ENCODE data around the gene EN1.

The EN1 gene

DNA sequence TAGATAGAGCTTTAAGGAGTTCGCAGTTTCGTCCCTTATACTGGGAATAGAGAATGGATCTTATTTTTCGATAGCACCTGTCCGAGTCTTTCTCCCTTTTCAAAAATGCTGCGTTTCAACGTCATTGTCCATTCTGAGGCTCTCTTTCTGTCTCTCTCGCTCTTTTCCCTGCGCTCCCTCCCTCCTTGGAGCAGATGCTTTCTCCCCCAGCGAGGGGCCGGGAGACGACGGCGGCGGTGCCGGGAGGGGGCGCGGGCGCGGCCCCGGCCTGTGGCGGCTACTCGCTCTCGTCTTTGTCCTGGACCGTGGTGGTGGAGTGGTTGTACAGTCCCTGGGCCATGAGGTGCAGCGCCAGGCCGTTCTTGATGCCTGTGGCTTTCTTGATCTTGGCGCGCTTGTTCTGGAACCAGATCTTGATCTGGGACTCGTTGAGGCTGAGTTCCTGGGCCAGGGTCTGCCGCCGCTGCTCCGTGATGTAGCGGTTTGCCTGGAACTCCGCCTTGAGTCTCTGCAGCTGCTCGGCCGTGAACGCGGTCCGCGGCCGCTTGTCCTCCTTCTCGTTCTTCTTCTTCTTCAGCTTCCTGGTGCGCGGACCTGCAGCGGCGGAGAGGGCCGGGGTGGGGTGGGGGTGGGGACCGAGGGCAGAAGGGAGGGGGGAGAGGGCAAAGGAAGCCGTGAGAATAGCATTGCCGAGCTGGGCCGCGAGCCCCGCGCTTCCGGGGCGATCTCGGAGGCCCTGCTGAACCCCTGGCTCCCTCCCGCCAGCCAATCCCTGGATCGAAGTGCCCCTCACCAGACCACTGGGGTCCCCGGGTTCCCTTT lies 4.6 kb downstream of the EN1 start:
- no peak for DNase-seq (ENCODE audit: low read depth)

DNA sequence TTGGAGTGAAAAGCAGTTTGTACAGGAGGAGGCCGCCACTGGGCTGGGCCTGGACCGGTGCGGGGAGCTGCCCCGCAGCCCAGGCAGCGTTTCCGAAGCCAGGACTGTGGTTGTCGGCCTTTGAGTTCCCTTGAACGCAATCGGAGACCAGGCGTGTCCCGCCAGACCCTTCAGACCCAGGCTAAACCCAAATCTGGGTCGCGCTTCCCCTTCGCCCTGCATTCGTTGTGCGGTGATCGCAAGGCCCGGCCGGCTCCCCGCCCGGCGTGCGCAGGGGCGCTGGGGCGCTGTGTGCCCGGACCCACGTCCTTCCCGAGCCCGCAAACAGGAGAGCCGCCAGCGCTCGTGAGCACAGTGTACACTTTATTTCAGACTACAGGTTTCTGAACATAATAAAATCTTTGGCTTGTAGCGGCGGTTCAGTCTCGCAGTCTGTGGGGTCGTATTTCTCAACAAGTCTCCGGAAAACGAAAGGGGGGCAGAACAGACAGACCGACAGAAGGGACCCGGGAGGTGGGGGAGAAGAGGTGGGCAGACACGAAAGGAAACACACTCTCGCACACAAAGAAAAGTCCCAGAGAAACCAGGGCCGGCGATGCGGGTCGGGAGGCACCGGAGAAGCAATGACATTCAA lies 5.5 kb downstream of the EN1 start:
- no peak for DNase-seq (ENCODE audit: low read depth)

DNA sequence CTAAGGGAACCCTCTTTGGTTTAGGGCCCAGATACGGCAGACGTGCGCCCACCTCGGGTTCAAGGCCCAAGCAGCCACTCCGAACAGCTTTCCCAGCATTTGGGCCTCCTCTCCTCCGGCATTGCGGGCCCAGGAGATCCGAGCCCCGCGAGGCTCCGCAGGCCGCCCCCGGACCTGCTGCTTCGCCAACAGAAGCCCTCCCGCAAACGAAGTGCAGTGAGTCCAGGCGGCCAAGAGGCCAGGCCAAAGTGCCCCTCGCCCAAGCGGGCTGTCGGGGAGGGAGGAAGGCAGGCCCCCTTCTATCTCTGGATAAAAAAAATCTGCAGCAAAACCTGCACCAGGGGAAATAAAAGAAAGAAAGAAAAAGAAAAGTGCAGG lies 6.0 kb downstream of the EN1 start:
- no peak for DNase-seq (ENCODE audit: low read depth)

DNA sequence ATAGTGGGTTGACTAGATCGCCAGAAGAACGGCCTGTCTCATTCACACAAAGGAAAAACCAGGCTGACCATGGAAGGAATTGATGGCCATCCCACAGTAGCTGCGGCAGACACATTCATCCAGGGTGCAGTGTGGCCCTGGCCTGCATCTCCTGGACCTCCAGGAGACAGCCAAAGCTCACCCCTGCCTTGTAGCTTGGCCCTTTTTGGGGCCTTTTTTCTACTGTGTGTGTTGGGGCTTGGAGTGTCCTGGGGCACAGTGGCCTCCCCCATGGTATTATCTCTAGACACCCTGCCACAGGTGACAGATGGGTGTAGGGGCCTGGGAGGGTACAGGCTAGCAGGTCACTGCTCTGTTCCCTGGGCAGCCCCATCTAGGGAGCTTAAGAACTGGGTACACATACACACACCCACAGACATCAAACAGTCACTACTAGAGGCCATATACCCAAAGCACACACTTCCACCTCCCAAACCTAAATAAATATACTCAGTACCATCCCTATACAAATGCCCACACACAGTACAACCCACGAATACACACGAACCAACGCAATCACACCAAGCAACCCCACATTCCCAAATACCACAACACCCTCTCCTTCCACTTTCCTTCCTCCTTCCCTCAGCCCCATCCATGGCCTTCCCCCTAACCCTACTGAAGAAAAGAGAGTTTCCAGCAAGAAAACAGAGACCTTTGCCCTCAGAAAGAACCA lies 8.6 kb downstream of the EN1 start:
- no peak for DNase-seq (ENCODE audit: low read depth)

DNA sequence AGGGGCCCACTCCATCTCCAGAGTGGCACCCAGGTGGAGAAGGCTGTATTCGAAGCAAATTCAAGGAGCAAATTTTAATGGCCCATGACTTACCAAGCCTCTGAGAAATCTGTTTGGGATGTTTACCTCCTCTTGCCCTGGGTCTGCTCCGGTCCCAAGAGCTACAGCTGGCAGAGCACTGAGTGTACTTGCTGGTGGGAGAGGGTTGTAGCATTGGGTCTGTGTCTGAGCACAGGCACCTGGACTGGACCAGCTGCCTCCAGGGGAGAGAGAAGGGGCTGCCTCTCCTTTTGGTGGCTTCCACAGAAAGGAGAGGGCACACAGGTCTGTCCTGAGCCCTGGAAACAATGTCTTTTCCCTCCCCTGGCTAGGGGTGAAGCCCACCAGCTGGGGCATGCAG lies 9.8 kb downstream of the EN1 start:
- no peak for DNase-seq (ENCODE audit: low read depth)

DNA sequence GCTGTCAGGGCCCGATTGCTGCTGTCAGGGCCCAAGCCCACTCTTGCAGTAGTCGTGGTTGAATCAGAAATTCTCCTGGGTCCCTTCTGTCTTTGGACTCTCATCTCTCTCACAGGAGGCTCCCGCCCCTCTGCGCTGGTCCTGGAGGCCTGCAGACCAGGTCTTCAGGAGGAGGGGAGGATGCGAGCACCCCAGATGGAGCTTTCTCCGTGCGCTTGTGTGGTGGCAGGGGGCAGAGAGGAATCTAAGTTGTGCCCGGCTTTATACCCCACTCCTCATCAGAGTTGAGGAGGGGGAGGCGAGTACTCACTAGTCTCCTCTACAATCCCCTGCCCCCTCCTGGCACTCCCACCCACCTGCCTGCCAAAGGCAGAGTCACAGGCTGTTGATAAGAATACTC lies 10.4 kb downstream of the EN1 start:
- no peak for DNase-seq (ENCODE audit: low read depth)

DNA sequence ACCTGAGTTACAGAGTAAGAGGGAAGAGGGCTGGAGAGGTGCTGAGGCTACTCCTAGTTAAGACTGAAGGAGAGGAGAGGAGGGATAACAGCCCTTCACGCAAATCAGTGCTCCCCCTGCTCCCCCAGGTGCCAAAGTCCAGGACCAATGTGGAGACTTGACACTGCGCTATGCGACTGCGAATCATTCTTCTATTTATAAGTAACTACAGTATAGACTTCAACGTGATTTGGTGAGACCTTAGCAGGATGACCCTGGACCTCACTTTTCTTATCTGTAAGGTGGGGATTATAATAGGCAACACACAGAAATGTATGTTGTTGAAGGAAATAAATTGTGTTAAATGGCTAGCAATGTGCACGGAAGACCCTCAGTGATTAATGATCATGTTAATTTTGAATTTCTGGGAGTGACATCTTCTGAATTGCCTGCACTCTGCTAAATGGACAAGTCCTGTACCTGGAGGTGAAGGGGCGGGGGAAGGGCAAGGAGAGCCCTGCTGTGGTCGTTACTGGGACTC lies 11.0 kb downstream of the EN1 start:
- no peak for DNase-seq (ENCODE audit: low read depth)

DNA sequence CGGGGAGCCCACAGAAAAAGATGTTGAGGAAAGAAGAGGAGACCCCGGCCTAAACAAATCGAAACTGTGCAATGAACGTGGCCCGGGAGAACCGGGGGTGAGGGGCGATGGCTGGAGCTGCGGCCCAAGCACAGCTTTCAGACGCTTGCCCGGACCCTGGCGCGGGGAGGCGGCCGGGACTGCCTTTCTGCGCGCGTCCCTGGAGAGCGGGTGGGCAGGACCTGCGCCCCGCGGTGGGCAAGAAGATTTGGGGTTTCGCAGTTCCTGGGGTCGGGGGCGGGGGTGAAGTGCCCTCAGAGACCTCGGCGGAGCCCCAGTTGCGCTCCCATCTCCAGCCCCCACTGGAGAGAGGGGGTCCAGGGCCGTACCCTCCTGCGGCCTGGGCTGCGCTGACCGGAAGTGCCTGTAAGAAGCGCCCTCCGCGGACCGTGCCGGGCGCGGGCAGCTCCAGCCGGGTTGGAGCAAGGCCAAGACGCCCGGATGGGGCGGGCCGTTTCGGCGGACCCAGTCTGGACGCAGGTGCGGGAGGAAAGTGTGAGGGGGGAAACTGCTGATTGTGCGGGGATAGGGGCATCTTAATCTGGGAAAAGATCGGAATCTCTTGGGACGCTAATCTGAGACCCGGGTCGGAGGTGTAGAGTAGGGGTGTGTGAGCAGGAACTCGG lies 11.6 kb downstream of the EN1 start:
- no peak for DNase-seq (ENCODE audit: low read depth)

DNA sequence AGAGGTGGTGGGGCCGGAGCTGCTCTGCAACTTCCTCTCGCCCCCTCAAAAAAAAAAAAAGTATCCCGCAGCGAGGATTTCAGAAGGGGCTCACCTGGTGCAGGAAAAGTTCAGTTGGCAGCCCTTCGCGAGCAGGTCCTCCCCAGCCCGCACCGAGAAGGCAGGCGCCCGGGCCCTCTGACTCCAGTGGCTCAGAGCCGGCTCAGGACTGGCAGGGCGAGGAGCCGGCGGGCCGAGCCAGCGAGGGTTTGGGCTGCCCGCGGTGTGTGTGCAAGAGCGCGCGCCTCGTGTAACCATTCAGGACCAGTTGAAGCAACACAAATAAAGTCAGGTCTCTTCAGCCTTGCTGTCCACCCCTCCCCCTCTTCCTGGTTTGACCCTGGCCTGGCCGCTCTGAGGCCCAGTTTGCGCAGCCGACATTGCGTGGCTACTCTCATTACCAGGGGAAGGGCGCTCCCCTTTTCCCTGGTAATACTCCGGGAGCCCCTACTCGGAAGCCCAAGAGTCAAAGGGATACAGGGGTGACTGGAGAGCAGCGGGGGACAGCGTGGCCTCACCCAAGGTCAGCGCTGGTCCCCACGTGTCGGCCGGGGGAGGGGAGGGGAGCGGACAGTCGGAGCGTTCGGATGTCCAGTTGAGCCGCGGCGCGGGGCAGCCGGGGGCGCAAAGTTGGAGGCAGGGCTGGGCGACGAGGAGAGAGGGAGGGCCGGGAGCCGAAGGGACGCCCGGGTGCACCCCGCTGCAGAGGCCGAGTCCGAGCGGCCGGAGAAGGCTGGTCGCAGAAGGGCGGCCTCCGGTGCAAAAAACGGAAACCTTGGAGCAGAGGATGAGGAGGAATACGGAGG lies 12.3 kb downstream of the EN1 start:
- DNase-seq (ENCODE audit: low read depth): no peak

DNA sequence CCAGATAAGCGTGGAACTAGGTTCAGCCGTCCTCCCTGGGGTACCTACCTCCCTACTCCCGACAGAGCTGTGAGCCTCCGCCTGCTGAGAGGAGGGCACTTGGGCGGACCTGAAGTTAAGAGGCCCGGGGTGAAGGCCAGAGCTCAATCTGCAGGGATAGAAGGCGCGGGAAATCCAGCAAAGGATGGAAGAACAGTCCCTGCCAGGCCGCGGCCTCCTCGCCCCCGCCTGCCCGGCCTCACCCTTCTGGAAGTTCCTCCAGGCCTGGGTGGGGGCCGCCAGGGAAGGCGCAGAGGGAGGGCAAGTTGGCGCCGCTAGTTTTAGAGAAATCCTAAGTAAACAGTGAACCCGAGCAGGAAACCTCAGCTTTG lies 13.0 kb downstream of the EN1 start:
- no peak for DNase-seq (ENCODE audit: low read depth)

DNA sequence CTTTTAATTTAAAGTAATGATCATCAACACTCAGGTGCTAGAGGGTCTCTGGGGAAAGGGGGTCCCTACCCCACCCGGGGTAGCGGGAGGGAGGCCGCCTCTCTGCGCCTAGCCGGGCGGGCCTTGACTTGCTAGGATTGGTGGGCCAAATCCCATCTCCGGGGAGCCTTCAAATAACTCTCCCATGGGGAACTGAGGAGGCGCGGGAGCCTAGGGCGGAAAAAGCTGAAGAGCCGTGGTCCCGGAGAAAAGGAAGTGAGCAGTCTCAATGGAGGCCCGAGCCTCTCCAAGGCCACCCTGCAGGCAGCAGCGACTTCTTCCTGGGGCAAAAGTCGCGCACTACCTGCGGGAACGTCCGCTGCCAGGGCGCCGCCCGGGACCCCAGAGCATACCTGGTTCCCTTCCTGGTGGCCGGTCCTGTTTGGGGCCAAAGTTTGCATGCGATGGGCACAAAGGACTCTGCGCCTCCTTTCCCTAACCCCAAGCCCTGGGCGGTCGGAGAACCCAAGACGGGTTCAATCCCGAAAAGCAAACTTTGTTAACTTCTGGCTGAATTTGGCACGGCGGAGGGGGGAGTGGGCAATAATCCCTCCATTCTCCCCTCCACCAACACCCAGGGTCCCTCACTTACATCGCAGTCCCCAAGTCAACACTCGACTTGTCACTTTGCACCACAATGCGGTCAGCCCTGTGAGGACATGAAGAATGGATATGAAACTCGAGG lies 13.6 kb downstream of the EN1 start:
- no peak for DNase-seq (ENCODE audit: low read depth)

DNA sequence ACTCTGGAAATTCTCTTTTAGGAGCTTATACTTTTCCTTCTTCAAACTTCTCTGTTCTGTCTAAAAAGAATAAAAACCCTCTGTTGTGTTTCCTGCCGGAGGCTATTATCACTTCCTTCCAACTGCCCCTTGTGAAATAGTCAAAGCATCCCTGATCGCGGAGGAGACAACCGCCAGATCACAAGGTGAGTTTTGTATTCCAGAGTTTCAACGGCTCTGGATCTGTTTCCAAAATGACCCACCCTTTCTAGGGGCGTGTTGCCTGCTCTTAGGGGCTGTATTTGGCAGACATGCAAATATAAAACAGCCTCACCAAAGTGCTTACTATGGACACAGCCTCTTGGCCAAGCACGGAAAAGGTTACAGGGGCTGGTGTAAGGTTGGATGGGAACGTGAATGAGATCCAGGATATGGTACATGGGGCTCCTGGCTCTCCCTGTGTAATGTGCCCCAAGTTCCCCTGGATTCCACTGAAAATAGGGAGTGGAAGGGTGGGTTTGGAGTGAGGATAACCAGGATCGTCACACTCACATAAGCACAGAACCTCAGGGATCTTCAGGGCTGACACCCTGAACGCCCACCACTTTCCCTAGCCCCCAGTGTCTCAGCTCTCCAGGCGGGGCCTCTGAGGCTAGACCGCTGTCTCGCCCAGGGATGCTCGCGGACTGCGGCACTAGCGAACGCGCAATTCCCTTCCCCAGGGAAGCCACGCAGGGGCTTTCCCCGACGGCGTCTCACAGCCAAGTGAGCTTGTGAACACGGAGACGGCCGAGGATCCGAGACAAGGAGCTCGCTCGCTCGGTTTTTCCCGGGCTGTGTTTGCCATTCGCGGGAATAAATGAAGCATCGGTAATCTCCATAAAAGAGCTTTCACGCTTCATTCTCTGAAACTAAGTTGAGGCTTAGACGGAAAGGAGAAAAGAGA lies 14.4 kb downstream of the EN1 start:
- no peak for DNase-seq (ENCODE audit: low read depth)

DNA sequence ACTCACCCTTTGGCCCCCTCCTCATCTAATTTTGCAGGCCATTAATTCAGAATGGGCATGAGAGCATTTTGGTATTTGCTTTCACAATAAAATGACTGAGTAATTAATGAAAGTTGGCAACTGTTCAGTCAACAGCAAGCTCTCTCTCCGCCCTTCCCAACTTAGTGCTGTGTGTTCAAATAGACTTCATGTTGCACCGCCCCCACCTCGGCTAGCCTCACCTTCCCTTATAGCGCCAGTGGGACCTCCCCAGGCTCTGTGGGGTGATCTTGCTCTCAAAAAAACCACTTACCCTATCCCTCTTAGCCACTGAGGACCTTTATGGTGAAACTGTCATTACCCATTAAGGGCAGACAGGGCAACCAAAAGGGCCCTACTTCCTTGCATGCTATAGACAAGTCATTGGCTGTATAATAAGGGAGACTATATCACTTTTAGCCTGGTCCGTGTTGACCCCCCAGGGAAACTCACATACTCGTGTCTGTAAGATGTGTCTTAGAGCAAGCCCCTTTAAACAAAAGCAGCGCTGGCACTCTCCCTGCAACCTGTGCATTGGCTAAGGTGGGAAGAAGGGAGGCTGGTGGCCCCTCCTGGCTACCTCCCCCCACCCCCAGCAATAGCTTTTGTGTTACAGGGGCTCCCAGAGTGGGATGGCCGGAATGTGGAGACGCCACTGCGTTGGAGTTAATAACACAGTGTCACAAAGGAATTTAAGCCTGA lies 15.2 kb downstream of the EN1 start:
- DNase-seq (ENCODE audit: low read depth): no peak

DNA sequence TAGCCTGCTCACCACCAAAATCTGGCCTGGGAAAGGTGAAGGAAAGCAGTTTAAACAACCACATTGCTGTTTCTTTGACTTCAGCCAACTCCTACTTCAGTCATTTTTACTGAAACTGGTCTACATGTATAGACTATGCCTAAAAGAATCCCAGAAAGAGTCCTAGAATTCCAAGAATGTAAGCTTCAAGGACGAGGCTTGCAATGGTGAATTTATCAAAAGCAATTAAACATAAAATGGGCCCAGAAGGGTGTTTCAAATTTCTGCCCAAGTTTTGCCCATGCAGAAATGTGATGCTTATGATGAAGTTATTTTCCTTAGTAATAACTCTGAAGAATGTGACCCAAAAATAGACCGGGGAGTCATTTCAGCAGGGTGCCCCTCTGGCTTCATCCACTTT lies 16.6 kb downstream of the EN1 start:
- DNase-seq (ENCODE audit: low read depth): no peak

DNA sequence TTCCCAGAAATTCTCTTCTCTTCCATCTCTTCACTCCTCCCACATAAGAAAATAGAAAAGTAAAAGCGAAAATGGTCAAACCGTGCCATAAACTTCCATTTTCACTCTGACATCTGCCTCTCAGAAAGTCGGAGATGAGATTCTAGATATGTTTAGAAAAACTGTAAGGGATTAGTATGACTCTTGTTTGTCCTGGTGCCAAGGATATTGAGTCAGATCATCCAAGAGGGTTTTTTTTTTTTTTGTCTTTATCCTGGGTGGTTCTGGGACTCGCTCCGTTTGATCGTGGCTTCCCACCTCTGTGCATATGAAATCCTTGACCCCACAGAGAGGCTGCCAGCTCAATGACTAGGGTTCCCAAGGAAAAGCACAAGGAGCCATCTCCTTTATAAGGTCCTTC lies 17.3 kb downstream of the EN1 start:
- no peak for DNase-seq (ENCODE audit: low read depth)

DNA sequence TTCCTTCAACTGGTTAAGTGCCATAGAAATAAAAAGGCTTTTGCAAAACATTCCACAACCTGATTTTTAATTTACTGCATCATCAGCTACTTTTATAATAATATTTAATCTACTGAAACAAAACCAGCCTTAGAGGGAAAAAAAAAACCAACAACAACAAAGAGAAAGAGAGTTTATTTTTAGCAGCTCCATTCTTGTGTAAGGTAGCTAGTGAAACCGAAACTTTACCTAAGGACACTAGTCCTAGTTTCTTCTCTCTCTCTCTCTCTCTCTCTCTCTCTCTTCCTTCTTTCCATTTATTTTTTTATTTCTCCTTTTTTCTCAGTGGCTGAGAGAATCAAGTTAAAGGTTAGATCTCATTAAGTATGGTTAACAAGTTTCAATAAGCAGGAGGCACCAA lies 21.4 kb downstream of the EN1 start:
- no peak for DNase-seq (ENCODE audit: low read depth)

DNA sequence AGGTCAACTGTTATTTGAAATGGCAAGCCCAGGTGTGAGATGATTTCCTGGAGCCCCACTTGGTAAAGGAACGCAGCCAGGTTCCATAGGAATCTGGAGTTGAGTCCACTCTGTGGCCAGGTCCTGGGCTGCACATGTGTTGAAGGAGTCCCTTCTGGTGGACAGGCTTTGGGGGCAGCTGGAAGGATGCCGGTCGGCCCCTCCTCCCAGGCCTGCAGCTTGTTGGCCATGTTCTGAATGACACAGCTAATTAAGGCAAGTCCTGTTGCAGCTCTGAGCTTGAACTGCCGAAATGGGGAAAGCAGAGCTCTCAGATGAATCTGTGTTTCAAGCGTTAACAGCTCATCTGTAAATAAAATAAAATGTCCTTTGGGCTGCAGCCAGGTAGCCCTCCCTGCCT lies 23.8 kb downstream of the EN1 start:
- no peak for DNase-seq (ENCODE audit: low read depth)

DNA sequence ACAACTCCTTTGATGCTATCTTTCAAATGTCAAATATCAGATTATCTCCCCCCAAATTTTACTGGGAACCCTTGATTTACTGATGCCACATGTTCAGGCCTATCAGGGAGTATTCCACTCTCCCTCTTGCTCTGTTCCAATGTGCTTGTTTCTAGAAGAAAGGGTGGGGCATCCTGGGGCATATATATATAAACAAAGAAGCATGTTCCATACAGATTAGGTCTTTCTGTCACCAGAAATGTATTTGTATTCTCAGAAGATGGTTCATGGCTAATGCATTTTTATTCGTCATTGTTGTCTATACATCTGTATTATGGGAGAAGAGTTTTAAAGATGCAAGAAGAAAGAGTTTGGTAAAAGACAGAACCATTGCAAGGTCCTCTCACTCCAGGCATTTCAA lies 24.9 kb downstream of the EN1 start:
- DNase-seq (ENCODE audit: low read depth): no peak

DNA sequence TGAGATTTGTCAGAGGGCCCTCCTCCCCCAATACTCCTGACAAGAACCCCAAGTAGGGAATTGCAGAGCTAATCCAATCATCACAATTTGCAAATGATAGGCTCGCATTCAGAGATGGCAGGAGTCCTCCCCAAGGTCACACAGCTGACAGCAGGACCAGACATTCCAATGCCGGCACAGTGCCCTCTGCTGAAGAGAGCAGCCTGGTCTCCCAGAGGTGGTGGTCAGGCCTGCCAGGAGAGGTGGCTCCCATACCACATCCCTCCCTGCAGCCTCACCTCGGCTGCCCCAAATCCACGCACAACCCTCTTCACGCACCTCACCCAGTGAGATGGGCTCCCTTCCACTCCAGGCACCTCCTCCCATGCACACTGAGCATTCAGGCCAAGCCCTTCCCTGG lies 25.4 kb downstream of the EN1 start:
- no peak for DNase-seq (ENCODE audit: low read depth)
